H9 (cell line): ENCODE data around the gene KIAA1958. TPM values are rescaled to one million over a fixed set of nuclear protein-coding genes. Genes with fewer than 3 reads are reported as not detected.

ENCODE experiments used
- DNase-seq: peaks from one replicate; pipeline ENCODE4 v3.0.0-alpha.2; 2017
- H2AFZ ChIP-seq: one replicate; pipeline ENCODE4 v1.6.1; 2013; ENCODE audit warnings: mild to moderate bottlenecking, low read length, control low read depth, moderate library complexity
- H2AK5ac ChIP-seq: 2 replicates; pipeline ENCODE4 v1.6.1; 2013; ENCODE audit warnings: low read length, control low read depth, mixed read lengths; ENCODE audit not compliant: insufficient read length
- H2BK120ac ChIP-seq: one replicate; pipeline ENCODE4 v1.6.1; 2013; ENCODE audit warnings: low read depth, mild to moderate bottlenecking, low read length, control low read depth, inconsistent platforms; ENCODE audit not compliant: poor library complexity, severe bottlenecking
- H2BK12ac ChIP-seq: 2 replicates; pipeline ENCODE4 v1.6.1; 2013; ENCODE audit warnings: low read length, control low read depth, mixed read lengths, low read depth; ENCODE audit not compliant: insufficient read length
- H2BK15ac ChIP-seq: 2 replicates; pipeline ENCODE4 v1.6.1; 2013; ENCODE audit warnings: low read depth, low read length, control low read depth
- H2BK20ac ChIP-seq: one replicate; pipeline ENCODE4 v1.6.1; 2013; ENCODE audit warnings: low read depth, mild to moderate bottlenecking, low read length, control low read depth, inconsistent platforms; ENCODE audit not compliant: poor library complexity, severe bottlenecking
- H2BK5ac ChIP-seq: 2 replicates; pipeline ENCODE4 v1.6.1; 2013; ENCODE audit warnings: low read length, control low read depth, mixed read lengths; ENCODE audit not compliant: insufficient read length
- H3K14ac ChIP-seq: 2 replicates; pipeline ENCODE4 v1.6.1; 2013; ENCODE audit warnings: low read length, control low read depth; ENCODE audit not compliant: insufficient read depth
- H3K18ac ChIP-seq: 2 replicates; pipeline ENCODE4 v1.6.1; 2013; ENCODE audit warnings: low read depth, mild to moderate bottlenecking, mixed read lengths, low read length, control low read depth; ENCODE audit not compliant: insufficient read length
- H3K23ac ChIP-seq: 2 replicates; pipeline ENCODE4 v1.6.1; 2013; ENCODE audit warnings: low read length, control low read depth, mixed read lengths, low read depth; ENCODE audit not compliant: insufficient read length
- H3K23me2 ChIP-seq: 2 replicates; pipeline ENCODE4 v1.6.1; 2013; ENCODE audit warnings: low read depth, mild to moderate bottlenecking, mixed read lengths, low read length, control low read depth; ENCODE audit not compliant: insufficient read length, poor library complexity, severe bottlenecking
- H3K27ac ChIP-seq: 2 replicates; pipeline ENCODE4 v1.5.1; 2013; ENCODE audit warnings: low read length, control low read depth, mixed read lengths, low read depth; ENCODE audit not compliant: insufficient read length
- H3K27me3 ChIP-seq: 2 replicates; pipeline ENCODE4 v1.6.1; 2013; ENCODE audit warnings: low read length, control low read depth, inconsistent platforms; ENCODE audit not compliant: insufficient read depth
- H3K4ac ChIP-seq: 2 replicates; pipeline ENCODE4 v1.6.1; 2013; ENCODE audit warnings: low read depth, mild to moderate bottlenecking, control low read depth, inconsistent platforms, low read length, moderate library complexity
- H3K4me1 ChIP-seq: 2 replicates; pipeline ENCODE4 v1.6.1; 2013; ENCODE audit warnings: low read length, control low read depth, inconsistent platforms; ENCODE audit not compliant: insufficient read depth
- H3K4me2 ChIP-seq: 2 replicates; pipeline ENCODE4 v1.6.1; 2013; ENCODE audit warnings: low read length, control low read depth, mixed read lengths; ENCODE audit not compliant: insufficient read length, insufficient read depth
- H3K56ac ChIP-seq: 2 replicates; pipeline ENCODE4 v1.6.1; 2013; ENCODE audit warnings: low read depth, mild to moderate bottlenecking, mixed read lengths, low read length, control low read depth; ENCODE audit not compliant: insufficient read length
- H3K79me1 ChIP-seq: 2 replicates; pipeline ENCODE4 v1.6.1; 2013; ENCODE audit warnings: low read depth, mild to moderate bottlenecking, moderate library complexity, low read length, control low read depth, inconsistent platforms; ENCODE audit not compliant: insufficient read depth, poor library complexity, severe bottlenecking
- H3K79me2 ChIP-seq: 2 replicates; pipeline ENCODE4 v1.6.1; 2013; ENCODE audit warnings: low read length, control low read depth, inconsistent platforms; ENCODE audit not compliant: insufficient read depth
- H3K9ac ChIP-seq: 2 replicates; pipeline ENCODE4 v1.6.1; 2013; ENCODE audit warnings: low read length, control low read depth, mixed read lengths; ENCODE audit not compliant: insufficient read length; ENCODE audit errors: extremely low read depth
- H3K9me3 ChIP-seq: one replicate; pipeline ENCODE4 v1.6.1; 2013; ENCODE audit warnings: low read depth, low read length, inconsistent platforms; ENCODE audit not compliant: control insufficient read depth
- H3T11ph ChIP-seq: one replicate; pipeline ENCODE4 v1.6.1; 2013; ENCODE audit warnings: mild to moderate bottlenecking, low read length, control low read depth, inconsistent platforms
- H4K20me1 ChIP-seq: one replicate; pipeline ENCODE4 v1.6.1; 2013; ENCODE audit not compliant: control insufficient read depth, insufficient read length, insufficient read depth
- H4K5ac ChIP-seq: 2 replicates; pipeline ENCODE4 v1.6.1; 2013; ENCODE audit warnings: low read depth, mild to moderate bottlenecking, mixed read lengths, low read length, control low read depth; ENCODE audit not compliant: insufficient read length
- H4K8ac ChIP-seq: replicated peaks from 2 replicates; pipeline ENCODE4 v1.6.1; 2013; ENCODE audit warnings: low read length, control low read depth, mixed read lengths, low read depth; ENCODE audit not compliant: insufficient read length
- H4K91ac ChIP-seq: 2 replicates; pipeline ENCODE4 v1.6.1; 2013; ENCODE audit warnings: low read depth, mild to moderate bottlenecking, moderate library complexity, mixed read lengths, low read length, control low read depth; ENCODE audit not compliant: insufficient read length
- H3K27ac Mint-ChIP-seq, 3 experiments: 2 replicates in 2 of 3; 3 replicates in 1 of 3; pipeline ENCODE4 v1.8.0; 2020 to 2021; ENCODE audit warnings: mixed read lengths in 3 of 3, mild to moderate bottlenecking in 1 of 3, moderate library complexity in 1 of 3
- H3K27me3 Mint-ChIP-seq: 2 replicates; pipeline ENCODE4 v1.8.0; 2021; ENCODE audit warnings: low read depth, mild to moderate bottlenecking, moderate library complexity, mixed read lengths
- H3K36me3 Mint-ChIP-seq, 3 experiments: 2 replicates in 2 of 3; 3 replicates in 1 of 3; pipeline ENCODE4 v1.8.0; 2020 to 2021; ENCODE audit warnings: low read depth in 3 of 3, mixed read lengths in 3 of 3; ENCODE audit not compliant: insufficient read depth in 1 of 3
- H3K4me1 Mint-ChIP-seq, 2 experiments: 2 replicates each; pipeline ENCODE4 v1.8.0; 2020; ENCODE audit warnings: mixed read lengths in 2 of 2
- H3K4me3 Mint-ChIP-seq, 2 experiments: 2 replicates in 1 of 2; 3 replicates in 1 of 2; pipeline ENCODE4 v1.8.0; 2020 to 2021; ENCODE audit warnings: mild to moderate bottlenecking in 2 of 2, mixed read lengths in 2 of 2, moderate library complexity in 1 of 2
- H3K9me3 Mint-ChIP-seq, 2 experiments: 2 replicates in 1 of 2; 3 replicates in 1 of 2; pipeline ENCODE4 v1.8.0; 2020; ENCODE audit warnings: mild to moderate bottlenecking in 2 of 2, mixed read lengths in 2 of 2, moderate library complexity in 1 of 2
- CTCF ChIP-seq: fragments of 200-600 bp; sonication (generic); conservative IDR thresholded peaks from 3 replicates; pipeline ENCODE4 v1.8.0; 2021; ENCODE audit warnings: antibody characterized with exemption, mild to moderate bottlenecking
- WGBS: extraction: QIAGEN DNeasy Blood & Tissue Kit; methylation state at CpG from one replicate; pipeline ENCODE4 v1.1.7; 2013; ENCODE audit warnings: missing lambda C conversion rate, low lambda C conversion rate, mixed read lengths; ENCODE audit not compliant: insufficient read length; ENCODE audit errors: extremely low coverage; 5-methylcytosine and 5-hydroxymethylcytosine counted together
- total RNA-seq: library from RNA; stranded (reverse); gene quantifications from 2 replicates; pipeline ENCODE4 v1.2.1, GENCODE V29; 2021

Gene KIAA1958
- total RNA-seq, 1 experiment from 2014 or later, result 34.0 TPM

DNA sequence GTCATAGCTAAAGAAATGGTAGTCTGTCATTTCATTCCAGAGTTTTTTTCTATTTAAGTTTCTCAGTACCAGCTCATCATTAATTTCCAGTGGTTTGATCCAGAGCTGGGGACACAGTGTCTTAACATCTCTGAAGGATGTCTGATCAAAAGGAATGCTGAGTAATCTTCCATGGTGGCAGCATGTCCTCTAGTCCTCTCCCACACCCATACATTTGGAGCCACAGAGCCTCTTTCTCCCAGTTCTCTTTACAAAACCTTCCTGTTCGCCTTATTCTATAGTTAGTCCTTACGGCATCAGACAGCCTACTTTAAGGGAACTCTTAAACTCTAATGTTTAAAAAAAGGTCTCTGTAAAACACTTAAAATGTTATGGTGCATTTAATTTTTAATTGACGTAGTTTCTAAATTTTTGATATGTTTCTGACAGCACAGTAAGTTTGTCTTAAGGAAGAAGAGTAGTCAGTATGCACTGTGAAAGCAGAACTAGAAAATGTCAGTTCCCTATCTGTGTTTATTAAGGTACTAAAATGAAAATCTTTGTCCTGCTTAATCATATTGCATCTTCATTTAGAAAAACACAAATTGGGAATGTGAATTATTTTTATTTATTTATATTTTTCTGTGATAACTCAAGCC, 134.5 kb downstream of the KIAA1958 start:
- Histone ChIP-seq H3K4me2 (no peak overlapping the region), H2AFZ (no peak overlapping the region), H2AK5ac (no peak overlapping the region), H3T11ph (no peak overlapping the region), H3K79me2 (no peaks in the 10 kb centered on the region), H4K5ac (no peak overlapping the region), H3K27me3 (no peaks in the 10 kb centered on the region), H4K8ac (no peak overlapping the region), H4K91ac (no peak overlapping the region), H2BK12ac (no peak overlapping the region), H4K20me1 (no peaks in the 10 kb centered on the region), H3K23me2 (no peaks in the 10 kb centered on the region), H3K79me1 (no peaks in the 10 kb centered on the region), H3K23ac (no peak overlapping the region), H3K4ac (no peak overlapping the region), H3K14ac (no peak overlapping the region), H3K27ac (no peak overlapping the region), H3K56ac (no peak overlapping the region), H2BK20ac (no peak overlapping the region), H3K18ac (no peak overlapping the region), H3K9me3 (no peaks in the 10 kb centered on the region), H2BK15ac (no peak overlapping the region), H2BK120ac (no peak overlapping the region), H3K4me1 (peaks cover 2% of the 10 kb centered on the region; the same call in 1 of the 2 replicates), H2BK5ac (no peak overlapping the region), H3K9ac (no peak overlapping the region)
- H3K9me3 Mint-ChIP-seq, result no peaks in the 10 kb centered on the region
- H3K36me3 Mint-ChIP-seq, result peaks cover 0 to 18% (median 9%) of the 10 kb centered on the region in 3 experiments; a peak in 5 of 7 replicates
- H3K27ac Mint-ChIP-seq, result no peak overlapping the region; a peak in 2 of 7 replicates
- no peaks in the 10 kb centered on the region for H3K27me3 Mint-ChIP-seq
- WGBS, result no CpG with 5 or more reads among the region's 3 CpGs
- peaks cover 26 to 27% of the 10 kb centered on the region in 2 experiments for H3K4me1 Mint-ChIP-seq
- DNase-seq, result no peak
- H3K4me3 Mint-ChIP-seq, result no peak overlapping the region
- no peak for TF ChIP-seq CTCF
